Stimulated activated CD8-positive, alpha-beta memory T cell treated with anti-CD3 and anti-CD28 coated beads, Interleukin-15, amount 100 ng/mL, for 4 hours (primary cell): Measurements from ENCODE around the gene CCNB2.
"Not testable (repeated sequence)": the region's sequence is repeated elsewhere in the genome, so short reads cannot be mapped to it uniquely, and the experiment has no call there.

ENCODE experiments used
- DNase-seq, 2 donors: peaks; one replicate each; pipeline ENCODE4 v3.0.0-alpha.2; 2020; ENCODE audit warnings: low read depth in 2 of 2

Gene CCNB2

DNA sequence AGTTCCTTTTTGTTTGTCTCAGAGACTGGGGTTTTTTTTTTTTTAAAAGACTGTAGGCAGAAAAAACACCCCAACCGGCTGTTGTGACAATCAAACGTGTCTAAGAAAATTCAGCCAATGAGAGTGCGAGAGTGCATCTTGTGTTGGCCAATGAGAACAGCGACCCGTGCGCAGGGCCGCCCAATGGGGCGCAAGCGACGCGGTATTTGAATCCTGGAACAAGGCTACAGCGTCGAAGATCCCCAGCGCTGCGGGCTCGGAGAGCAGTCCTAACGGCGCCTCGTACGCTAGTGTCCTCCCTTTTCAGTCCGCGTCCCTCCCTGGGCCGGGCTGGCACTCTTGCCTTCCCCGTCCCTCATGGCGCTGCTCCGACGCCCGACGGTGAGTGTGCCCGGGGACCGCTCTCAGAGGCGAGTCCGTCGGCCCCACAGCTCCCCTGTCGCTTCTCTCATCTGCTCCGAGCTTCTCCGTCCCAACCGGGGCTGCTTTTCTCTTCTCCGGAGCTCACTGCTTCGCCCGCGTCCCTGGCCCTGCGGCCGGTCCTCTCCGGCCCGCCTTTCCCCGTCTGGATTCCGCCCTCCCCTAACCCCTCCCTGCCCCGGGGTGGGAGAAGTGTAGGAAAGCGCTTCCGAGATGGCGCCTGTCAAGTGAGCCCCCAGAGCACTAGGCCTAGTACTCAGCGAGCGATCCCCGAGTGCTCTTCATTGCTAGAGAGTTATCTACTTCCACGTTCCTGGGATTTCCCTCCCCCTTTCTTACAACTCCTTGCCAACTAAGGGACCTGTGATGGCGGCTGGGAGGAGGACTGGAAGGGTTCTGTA, at the start of gene CCNB2:
TSS of gene CCNB2 (plus strand) at position 235 of the 821 bp plus-strand sequence. CDS start at position 358, 123 bp downstream.
- peak; percentile 50 to 61 for DNase-seq

DNA sequence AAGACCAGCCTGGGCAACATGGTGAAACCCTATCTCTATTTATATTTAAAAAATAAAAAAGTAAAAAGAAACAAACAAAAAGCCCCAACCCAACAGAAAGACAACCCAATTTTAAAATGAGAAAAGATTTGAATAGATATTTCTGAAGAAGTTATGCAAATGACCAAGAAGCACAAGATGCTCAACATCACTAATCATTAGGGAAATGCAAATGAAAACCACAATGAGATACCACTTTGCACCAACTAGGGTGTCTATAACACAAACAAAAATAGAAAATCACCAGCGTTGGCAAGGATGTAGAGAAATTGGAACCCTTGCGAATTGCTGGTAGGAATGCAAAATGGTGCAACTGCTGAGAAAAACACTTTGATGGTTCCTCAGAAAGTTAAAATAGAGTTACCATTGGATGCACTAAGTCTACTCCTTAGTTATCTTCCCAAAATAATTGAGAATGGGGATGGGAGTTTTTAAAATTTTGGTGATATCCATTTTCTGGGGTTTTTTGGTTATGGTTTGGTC, 45.8 kb upstream of the CCNB2 start:
- DNase-seq, result no peak

DNA sequence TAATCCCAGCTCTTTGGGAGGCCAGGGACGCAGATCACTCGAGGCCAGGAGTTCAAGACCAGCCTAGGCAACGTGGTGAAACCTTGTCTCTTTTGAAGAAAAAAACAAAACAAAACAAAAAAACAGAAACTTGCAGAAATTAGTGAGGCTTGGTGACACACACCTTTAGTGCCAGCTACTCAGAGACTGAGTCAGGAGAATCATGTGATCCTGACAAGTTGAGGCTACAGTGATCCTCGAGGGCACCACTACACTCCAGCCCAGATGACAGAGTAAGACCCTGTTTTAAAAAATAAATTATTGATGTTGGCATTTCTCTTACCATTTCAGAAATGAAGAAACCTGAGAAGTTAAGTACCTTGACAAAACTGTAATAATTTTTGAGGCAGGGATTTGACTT, 44.6 kb upstream of the CCNB2 start:
- DNase-seq, result no peak

DNA sequence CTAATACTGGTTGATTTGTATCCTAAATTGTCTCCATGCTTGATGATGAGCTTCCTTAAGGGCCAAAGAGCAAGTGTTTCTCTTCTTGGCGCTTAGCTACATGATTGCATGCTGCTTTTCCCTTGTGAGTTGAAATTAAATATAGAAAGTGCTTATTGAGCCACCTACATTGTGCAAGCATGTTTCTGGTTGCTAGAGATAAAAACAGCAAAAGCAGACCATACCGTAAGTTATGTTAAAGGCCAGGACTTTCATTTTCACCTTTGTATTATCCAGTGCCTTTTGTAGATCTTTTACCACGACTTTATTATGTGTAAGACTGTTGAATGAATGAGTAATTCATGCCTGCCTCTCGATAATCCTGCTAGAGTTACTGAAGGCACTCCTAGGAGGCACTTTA, 41.9 kb upstream of the CCNB2 start:
- no peak for DNase-seq

DNA sequence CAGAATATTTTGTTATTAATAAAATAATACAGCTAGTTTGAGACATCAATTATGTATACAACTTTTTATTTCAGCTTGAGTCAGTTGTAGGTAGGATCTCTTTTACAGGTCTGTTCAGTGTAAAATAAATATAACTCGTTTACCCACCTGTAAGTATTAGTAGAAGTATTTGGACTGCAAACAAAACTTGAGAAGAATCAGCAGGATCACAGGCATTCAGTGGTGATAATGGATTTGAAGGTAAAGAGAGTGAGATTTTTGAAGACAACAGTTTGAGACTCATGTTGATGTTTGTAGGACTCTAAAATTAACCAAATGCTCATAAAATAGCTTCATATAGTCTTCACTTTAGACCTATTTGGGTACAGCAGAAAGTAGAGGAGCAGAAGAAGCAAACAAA, 35.5 kb upstream of the CCNB2 start:
- no peak for DNase-seq

DNA sequence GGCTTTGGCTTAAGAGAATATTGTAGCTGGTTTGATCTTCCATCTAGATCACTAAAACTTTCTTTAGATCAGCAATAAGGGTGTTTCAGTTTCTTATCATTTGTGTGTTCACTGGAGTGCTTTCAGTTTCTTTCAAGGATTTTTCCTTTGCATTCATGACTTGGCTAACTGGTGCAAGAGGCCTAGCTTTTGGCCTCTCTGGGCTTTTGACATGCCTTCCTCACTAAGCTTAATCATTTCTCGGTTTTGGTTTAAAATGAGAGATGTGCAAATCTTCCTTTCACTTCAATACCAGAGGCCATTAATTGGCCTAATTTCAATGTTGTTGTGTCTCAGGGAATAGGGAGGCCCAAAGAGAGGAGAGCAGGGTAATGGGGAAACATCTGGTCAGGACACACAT, 30.3 kb upstream of the CCNB2 start:
- no peak for DNase-seq

DNA sequence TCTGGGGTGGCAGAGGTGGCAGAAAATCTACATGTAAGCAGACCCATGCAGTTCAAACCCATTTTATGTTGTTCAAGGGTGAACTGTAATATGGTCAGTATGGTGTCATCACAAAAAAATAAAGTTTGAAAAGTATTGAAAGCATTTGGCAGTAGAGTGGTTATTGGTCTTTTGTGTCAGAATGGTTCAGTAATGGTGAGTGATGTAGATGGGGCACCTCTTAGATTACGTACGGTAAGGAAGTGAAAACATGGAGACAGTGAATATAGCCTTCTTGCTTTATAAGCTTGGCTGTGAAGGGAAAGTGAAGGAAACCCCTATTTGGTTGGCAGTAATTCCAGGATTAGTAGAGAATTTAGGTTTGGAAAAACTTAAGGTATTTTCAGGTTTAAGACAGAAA, 17.2 kb upstream of the CCNB2 start:
- no peak for DNase-seq

DNA sequence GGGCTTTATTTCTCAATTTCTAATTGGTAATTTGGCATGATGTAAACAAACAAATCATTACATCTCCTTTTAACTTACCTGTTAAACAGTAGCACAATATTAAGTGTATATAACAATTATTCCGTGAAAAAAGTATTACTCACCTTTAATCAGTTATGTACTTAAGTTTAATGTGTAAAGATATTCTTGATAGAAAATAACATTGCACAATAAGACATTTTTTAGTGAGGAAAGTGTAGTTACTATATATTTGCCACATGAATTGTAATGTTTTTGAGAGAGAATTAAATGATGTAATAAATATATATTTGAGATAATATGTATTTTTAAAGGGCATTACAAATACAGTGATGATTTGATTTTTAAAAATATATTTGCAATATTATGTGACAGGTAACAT, 10.9 kb upstream of the CCNB2 start:
- DNase-seq, result no peak

DNA sequence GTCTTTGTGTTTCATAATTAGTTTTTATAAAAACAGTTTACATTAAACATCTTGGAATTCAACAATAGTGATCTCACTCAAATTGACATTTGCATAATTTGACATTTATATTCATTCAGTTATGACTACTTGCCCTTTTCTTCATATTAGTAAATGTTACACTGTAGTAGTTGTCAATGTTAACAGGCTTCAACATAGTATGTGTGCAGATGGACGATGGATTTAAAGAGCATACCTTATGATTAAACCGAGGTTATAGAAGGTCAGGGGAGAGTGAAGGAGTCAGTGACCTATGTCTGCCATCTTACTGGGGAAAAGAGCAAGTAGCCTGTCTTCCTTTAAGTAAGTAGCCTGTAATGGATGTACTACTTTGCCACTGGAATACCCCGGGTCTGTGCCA, 8.5 kb upstream of the CCNB2 start:
- no peak for DNase-seq

DNA sequence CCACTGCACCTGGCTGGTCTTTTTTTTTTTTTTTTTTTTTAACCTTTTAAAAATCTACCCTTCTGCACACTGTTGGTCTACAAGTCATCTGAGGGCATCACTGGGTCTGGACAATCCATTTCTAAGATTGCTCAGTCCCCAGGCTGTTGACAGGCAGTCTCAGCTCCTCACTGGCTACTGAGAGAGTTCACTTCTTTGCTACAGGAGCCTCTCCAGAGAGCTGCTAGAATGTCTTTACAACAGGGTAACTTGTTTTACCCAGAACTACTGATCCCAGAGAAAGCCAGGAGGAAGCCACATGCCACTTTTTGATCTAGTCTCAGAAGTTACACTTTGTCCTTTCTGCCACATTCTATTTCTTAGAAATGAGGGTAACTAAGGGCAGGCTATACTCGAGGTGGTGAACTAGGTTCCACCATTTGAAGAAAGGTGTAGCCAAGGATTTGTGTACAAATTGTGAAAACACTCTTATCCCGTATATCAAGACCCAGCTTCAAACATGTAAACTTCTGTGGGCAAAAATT, 5.7 kb upstream of the CCNB2 start:
- no peak for DNase-seq

DNA sequence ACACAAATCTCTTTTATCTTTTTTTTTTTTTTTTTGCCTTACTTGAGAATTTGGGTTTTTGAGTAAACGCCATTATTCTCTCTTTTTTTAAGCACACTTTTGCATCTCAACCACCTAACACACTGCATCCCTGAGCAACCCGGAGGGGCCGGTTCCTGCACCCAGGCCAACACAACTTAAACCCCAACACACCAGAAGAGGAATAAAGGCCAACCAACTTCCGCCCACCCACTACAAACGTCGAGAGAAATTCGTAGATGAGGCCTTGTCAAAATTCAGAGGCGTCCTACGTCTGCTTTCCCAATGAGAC, 389 bp upstream of the CCNB2 start:
- DNase-seq, result no peak

DNA sequence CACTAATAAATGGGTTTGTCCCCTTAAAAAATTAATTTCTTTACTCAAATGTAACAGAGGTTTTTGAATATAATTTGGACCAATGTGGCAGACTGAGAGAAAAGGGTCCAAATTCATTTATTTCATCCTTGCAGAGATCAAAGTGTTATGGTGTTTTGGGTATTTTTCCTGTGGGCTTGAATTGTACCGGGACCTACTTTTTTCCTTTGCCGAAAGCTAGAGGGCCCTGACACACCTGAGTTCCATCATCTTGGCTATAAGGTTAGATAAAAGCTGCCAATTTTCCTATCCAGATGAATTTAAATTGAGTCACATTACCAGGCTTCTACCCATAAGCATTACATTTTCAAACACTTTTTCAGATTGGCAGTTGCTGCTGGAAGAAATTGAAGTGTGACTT, 908 bp downstream of the CCNB2 start:
- DNase-seq, result no peak

DNA sequence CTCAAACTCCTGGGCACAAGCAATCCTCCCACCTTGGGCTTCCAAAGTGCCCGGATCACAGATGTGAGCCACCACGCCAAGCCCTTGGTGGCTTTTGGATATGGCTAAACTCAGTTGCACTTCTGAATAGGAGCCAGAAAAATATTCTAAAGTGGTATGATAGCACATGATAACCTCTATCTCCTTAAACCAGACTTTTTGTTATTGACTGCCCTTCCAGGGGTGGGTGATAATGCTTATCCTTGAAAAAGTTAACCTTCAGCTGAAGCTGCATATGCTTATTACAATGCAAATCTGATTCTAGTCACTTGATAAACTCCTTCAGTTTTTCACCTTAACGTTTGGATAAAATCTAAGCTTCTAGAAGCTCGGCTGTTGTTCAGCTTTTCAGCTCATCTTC, 6.3 kb downstream of the CCNB2 start:
- no peak for DNase-seq

DNA sequence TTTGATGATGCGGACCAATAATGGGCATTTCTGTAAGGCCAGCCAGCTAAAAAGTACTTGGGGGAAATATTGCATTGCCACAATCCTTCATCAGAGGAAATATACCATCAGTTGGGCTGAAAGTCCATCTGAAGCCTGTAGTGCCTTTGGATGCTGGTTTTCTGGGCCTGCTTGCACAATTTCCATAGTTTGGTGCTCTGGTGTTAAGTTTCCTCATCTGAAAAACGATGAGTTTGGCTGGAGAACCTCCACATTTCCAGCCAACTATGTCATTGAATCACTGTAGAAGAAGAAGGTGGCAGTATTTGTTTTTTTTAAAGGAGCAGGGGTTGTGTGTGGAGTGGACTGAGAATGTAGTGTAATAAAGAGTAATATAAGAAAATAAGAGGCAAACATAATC, 10.1 kb downstream of the CCNB2 start:
- DNase-seq, result no peak

DNA sequence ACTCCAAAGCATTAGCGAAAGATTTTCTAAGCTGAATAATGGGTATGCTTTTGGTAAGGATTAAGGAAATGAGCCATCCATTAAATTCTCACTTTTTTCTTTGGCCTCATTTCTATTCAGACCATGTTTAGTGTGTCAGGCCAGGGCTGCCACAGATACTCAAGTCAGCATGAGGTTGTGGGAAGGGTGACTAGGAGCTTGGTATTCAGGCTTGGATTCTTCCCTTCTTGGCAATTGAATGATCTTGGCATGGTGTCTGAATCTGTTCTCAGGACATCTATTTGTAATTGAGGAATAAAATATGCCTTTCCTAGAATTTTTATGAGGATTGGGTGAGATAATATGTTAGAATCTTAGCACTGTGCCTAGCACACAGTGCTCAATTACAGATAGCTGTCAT, 11.2 kb downstream of the CCNB2 start:
- DNase-seq, result no peak

DNA sequence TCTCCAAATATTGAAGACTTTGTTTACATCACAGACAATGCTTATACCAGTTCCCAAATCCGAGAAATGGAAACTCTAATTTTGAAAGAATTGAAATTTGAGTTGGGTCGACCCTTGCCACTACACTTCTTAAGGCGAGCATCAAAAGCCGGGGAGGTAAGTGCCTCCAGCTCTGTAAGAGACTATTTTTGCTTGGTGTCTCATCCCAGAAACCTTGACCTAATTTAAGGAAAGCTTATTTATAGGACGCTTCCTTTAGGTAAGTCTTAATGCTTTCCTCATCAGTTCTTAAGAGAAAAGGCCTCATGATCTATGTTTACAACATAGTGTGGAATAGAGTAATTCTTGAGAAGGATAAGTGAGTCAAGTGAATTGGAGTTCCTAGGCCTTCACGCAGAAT, 11.8 kb downstream of the CCNB2 start:
- DNase-seq, result no peak

DNA sequence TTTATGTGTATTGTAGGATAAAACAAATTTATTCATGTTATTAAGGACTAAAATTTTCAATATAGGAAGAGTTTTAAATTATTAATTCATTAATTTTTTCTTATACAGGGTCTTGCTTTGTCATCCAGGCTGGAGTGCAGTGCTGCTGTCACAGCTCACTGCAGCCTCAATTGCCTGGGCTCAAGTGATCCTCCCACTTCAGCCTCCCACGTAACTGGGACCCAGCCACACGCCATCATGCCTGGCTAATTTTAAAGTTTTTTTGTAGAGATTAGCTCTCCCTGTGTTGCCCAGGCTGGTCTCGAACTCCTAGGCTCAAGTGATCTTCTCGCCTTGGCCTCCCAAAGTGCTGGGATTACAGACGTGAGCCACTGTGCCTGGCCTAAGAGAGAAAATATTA, 14.7 kb downstream of the CCNB2 start:
- DNase-seq, result no peak

DNA sequence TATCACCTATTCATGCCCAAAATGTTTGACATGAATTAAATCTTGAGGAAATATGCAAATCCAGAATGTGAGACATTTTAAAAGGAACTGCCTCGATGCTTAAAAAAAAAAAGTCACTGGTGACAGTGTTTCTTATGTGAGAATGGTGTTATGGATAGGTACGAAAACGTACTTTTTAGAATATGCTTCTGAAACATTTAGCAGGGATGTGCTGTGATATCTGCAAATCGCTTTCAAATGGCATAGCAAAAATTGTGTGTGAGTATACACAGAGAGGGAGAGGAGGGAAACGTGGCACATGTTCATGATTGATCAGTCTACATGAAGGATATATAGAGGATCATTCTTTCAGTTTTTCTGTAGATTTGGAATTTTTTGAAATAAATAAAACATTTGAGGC, 16.0 kb downstream of the CCNB2 start:
- DNase-seq, result no peak

DNA sequence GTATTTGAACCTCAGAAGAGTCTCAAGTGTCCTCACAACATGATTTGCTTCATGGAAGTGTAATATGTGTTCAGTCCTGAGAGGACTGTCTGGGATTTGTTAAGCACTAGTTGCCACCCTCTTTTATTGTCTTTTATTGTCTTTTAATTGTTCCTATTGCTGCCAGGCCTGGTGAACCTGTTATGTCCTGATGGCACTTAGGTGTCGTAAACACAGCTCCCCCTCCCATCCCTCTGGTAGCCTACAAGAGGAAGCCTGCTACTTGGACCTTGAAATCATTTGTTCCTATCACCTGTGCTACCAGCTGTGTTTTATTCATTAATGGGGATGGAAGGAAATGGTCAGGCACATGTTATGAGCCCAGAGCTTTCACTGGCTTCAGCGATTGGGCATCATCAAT, 19.3 kb downstream of the CCNB2 start:
- DNase-seq, result no peak

DNA sequence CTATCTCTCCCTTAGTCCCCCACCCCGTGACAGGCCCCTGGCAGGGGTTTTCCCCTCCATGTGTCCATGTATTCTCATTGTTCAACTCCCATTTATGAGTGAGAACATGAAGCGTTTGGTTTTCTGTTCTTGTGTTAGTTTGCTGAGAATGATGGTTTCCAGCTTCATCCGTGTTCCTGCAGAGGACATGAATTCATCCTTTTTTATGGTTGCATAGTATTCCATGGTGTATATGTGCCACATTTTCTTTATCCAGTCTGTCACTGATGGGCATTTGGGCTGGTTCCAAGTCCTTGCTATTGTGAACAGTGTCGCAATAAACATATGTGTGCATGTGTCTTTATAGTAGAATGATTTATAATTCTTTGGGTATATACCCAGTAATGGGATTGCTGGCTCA, 20.7 kb downstream of the CCNB2 start:
- not testable (repeated sequence) for DNase-seq

DNA sequence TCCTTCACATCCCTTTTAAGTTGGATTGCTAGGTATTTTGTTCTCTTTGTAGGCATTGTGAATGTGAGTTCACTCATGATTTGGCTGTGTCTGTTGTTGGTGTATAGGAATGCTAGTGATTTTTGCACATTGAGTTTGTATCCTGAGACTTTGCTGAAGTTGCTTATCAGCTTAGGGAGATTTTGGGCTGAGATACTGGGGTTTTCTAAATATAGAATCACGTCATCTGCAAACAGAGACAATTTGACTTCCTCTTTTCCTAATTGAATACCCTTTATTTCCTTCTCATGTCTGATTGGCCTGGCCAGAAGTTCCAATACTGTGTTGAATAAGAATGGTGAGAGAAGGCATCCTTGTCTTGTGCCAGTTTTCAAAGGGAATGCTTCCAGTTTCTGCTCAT, 22.3 kb downstream of the CCNB2 start:
- not testable (repeated sequence) for DNase-seq

DNA sequence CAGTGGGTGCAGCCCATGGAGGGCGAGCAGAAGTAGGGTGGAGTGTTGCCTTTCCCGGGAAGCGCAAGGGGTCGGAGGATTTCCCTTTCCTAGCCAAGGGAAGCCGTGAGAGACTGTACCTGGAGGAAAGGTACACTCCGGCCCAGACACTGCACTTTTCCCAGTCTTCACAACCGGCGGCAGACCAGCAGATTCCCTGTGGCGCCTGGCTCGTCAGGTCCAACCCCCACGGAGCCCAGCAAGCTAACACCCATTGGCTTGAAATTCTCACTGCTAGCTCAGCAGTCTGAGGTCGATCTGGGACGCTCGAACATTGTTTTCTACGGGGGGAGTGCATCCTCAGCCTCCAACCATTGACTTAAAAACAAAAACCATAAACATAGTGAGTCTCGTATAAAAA, 26.5 kb downstream of the CCNB2 start:
- no peak for DNase-seq

DNA sequence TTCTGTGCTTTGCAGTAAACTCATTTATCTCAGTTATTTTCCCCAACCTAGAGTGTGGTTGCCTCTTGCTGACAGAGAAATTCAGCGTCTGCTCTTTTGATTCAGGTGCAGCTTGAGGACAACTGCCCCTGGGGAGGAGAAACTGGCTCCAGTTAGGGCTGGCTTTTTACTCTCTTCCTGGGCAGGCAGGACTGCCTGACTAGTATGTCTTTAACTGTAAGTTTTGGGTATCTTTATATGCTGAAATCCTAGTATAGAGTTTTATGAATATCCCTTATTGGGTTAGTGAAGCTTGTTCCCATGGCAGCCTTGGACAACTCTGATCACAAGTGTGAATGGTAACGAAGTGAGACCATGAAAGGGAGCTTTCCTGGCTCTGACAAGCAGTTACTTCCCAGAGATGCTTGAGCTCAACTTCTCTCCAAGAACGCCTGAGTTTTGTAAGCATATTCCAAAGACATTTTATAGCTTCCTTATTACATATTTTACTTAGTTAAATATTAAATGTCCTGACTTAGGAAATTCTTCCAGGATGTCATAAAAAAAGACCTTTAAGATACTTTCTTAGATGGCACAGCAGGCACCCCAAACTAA, 27.1 kb downstream of the CCNB2 start:
- DNase-seq, result no peak
